ENCODE results near the gene SLC39A11.
"Not testable (repeated sequence)": the region's sequence is repeated elsewhere in the genome, so short reads cannot be mapped to it uniquely, and the experiment has no call there.

SLC39A11 gene

DNA sequence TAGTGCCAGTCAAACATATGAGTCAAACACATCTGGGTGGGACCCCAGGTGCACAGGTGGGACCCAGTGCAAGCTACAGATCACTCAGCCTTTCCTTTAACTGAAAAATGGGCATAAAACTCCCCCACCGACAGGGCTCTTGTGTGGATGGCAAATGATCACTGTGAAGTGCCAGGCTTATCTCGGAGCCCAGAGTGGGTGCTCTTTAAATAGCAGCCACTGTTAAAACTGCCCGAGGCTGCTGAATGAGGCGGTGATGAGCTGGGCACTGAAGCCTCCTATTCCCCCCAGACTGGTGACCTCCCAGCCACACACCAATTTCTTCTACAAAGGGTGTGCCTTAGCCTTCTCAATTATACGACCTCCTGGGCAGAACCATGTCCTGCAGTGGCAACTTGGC, 433.8 kb downstream of the SLC39A11 start:
- no peak for DNase-seq (ENCODE audit: low read depth in 2 of 2)

DNA sequence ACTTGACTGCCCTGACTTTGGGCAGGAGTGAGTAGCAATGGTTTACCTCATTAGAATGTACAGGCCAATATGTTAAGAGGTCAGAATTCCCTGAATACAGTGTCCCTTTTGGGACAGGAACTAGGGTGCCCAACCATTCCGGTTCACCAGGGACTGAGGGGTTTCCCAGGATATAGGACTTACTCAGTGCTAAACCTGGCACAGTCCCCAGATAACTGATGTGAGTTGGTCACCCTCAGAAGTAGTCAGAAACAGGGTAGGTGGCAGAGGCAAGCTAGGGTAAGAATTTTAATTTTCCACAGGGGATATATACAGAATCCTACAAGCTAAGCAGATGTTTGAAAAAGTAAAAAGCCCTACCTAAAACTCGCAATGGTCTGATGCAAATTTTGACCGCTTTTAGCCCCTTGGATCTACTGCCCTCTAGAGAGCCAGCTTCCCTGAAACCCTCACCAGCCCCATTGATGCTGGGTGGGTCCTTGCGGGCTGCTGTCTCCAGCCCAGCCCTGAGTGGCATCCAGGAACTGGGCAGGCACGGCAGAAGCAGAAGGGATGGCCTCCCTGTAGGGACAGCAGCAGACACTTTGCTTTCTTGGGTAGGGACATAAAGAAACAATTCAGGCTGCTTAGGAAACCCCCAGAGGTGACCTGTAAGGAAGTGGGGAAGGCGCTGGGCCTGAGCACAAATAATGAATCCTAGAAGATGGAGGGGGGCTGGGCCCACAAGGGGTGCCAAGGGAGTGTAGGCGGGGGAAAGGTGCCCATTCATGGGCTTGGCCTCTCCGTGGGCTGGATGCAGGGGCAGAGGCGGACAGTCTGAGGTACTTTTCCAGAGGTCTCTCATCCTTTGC, 434.8 kb downstream of the SLC39A11 start:
- DNase-seq (ENCODE audit: low read depth in 2 of 2): no peak

GRCh38 chr17:72656130-72656763, 436.2 kb downstream of the SLC39A11 start:
- DNase-seq (ENCODE audit: low read depth in 2 of 2): no peak

GRCh38 chr17:72654706-72655105, 437.8 kb downstream of the SLC39A11 start:
- DNase-seq (ENCODE audit: low read depth in 2 of 2): no peak

DNA sequence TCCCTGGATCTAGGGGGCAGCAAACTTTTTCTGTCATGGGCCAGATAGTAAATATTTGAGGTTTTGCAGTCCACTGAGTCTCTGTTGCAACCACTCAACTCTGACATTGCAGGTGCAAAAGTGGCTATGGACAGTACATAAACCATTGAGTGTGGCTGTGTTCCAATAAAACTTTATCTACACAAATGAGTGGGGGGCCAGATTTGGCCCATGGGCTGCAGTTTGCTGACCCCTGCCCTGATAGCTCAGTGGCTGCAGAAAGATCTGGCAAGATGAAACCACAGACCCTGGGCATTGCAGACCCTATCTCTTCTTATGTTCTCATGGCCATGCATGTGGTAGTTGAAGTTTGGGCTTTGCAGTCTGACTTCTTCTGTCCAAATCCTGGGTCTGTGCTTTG, 440.5 kb downstream of the SLC39A11 start:
- DNase-seq (ENCODE audit: low read depth in 2 of 2): no peak

- DNase-seq (ENCODE audit: low read depth in 2 of 2): no peak
These were observed 443.8 kb downstream of the SLC39A11 start for GRCh38 chr17:72648702-72649101.

GRCh38 chr17:72646176-72646575, 446.3 kb downstream of the SLC39A11 start:
- DNase-seq (ENCODE audit: low read depth in 2 of 2): no peak

DNA sequence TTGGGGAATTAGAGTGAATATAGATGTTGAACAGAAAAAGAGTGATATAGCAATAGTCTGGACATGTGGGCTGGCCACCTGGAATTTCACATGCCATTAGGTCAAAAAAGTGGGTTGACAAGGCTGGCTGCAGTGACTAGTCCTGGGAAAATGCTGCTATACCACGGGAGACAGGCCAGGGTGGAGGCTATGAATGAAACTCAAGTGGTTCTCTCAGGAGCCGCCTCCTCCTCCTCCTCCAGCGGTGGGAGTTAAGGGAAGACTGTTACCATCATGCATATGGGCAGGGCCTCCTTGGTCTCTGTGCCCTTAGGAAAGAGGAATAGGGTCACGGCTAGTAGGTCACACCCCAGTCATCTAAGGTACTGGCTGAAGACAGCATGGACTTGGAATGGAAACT, 448.0 kb downstream of the SLC39A11 start:
- DNase-seq (ENCODE audit: low read depth in 2 of 2): no peak

GRCh38 chr17:72643575-72644216, 448.8 kb downstream of the SLC39A11 start:
- DNase-seq (ENCODE audit: low read depth in 2 of 2): no peak

GRCh38 chr17:72642720-72643119, 449.8 kb downstream of the SLC39A11 start:
- DNase-seq (ENCODE audit: low read depth in 2 of 2): no peak

- DNase-seq (ENCODE audit: low read depth in 2 of 2): no peak
These were observed 451.9 kb downstream of the SLC39A11 start for GRCh38 chr17:72640415-72641165.

DNA sequence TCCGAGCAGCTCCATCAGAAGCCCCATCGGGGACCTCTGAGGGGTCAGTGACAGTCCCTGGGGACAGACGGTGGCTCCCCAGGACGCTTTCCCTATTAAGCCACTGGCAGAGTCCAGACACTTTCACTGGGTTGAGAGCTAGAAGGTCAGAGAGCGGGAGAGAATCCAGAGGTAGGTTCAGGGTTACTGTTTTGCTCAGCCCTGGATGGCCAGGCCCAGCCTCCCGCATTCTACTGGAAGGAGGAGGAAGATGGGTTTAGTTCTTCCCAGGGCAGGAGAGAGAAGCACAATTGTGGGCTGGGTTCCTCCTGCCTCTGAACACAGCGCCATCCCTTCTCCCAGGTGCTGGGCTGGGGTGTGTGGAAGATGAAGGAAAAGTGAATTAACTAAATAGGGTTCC, 452.8 kb downstream of the SLC39A11 start:
- no peak for DNase-seq (ENCODE audit: low read depth in 2 of 2)

GRCh38 chr17:72638932-72639331, 453.6 kb downstream of the SLC39A11 start:
- DNase-seq (ENCODE audit: low read depth in 2 of 2): not testable (repeated sequence)

DNA sequence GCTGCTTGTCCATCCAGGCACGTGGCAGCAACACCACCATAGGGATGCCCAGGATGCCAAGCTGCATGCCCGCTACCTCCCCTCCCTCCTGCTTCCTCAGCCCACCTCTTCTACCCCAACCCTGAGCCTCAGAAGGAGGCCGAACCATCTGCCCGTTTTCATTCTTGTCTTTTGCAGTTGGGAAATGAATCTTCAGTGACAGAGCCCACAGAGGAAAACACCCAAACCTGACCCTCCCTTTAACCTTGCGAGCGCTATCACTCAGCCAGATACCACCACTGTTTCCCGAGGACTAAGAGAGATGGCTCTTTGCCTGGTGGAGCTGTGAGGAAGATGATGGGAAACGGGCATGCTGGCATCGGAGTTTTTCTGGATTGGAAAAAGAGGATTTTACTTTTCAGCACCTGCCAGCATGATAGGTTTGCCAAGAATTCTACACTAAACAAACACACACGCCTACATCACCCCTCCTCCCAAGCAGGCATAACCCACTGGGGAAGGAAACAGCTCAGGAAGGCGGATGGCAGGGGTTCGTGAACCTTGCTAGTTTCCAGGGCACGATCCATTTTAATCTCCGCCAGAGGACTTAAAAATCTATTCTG, 457.4 kb downstream of the SLC39A11 start:
- DNase-seq (ENCODE audit: low read depth in 2 of 2): no peak

DNA sequence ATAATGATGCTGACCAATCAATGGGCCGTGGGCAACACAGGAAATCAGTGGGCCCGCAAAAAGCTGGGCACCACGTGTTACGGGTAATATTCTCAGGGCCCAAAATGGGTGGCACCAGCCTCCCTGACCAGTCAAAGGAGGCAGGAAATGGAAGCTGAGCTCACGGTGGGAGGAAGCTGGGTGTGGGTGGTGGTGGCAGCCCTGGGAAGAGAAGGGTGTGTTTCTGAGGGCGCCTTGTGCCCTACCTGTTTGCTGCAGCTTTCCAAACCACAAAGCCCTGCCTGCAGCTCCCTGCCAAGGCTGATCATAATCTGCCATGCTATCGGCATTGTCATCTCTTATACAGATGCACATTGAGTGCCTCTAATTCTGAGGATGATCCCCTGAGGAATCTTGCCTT, 457.9 kb downstream of the SLC39A11 start:
- DNase-seq (ENCODE audit: low read depth in 2 of 2): no peak

DNA sequence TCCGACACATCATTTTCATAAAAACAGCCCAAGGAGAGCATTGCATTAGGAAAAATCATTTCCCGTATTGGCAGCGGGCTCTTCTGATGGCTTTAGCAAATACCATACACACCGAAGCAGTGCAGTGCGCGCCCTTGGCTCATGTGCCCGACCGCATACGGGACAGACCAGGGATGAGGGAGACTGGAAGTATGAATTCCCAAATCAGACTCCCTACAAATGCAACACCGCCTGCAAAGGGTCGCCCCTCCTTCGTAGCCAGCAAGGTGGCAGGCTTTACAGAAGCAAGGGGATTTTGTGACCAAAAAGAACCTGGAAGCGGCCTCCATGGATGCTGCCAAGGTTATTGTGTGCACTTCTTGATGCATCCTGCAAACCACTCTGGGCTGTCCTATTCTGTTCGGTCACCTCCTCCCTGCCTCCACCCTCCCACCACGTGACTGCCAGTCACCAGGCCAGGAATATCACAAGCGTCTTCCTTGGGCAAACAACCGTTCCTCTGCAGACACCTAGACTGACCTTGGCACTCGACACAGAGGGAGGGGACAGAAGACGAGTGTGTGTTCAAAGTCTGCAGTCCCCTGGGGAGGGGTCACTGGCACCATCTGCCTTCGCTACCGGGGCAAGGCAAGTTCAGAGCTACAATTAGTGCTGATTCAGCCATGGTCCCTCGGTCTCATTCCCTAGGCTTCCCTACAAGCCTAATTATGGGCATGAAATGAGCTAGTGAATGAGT, 460.4 kb downstream of the SLC39A11 start:
- no peak for DNase-seq (ENCODE audit: low read depth in 2 of 2)

- no peak for DNase-seq (ENCODE audit: low read depth in 2 of 2)
These were observed 460.9 kb downstream of the SLC39A11 start for GRCh38 chr17:72631568-72631948.

GRCh38 chr17:72624652-72625051, 467.8 kb downstream of the SLC39A11 start:
- DNase-seq (ENCODE audit: low read depth in 2 of 2): no peak

GRCh38 chr17:72624226-72624625, 468.3 kb downstream of the SLC39A11 start:
- no peak for DNase-seq (ENCODE audit: low read depth in 2 of 2)

DNA sequence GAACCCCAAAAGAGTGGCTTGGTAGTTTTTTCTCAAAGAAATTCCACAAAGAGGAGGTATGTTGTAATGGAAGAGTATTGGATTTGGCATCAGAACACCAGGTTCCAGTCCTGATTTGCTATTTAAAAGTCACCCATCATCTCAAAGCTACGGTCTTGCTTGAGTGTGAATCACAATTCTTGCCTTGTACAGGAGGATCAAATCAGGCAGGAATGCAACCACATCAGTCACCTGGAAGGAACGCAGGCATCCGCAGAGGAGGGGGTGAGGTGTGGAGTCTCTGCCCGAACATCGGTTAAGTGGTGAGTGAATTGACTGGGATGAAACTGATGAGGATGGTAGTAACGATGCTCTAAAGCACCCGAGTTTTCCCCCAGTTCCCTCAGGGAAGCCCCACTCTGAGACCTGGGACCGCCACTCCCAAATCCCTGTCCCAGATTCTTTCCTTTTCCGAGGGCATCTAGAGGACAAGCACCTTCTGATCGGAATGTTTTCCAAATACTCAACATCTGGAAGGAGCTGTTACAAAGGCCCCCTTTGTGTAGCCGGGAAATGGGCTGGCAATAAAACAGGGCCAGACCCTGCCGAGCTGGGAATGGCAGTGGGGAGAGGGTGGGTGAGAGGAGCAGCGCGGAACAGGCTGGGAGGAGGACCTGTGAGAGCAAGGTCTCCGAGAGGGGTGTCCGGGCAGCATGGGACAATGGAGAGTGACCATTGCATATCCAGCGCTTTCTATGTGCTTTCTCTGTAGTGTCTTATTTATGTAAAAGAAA, 469.6 kb downstream of the SLC39A11 start:
- no peak for DNase-seq (ENCODE audit: low read depth in 2 of 2)
